HCT116 (cell line): ENCODE data around the gene DNAJB1. TPM values are rescaled to one million over a fixed set of nuclear protein-coding genes. Genes with fewer than 3 reads are reported as not detected.

Source experiments
- ATAC-seq: fragments of 200-7000 bp; cut with Tn5 transposase; 2 replicates; pipeline ENCODE4 v1.9.1; 2020; ENCODE audit warnings: mild to moderate bottlenecking, moderate library complexity
- BruUV-seq: library from RNA; stranded (reverse); fragments of 400-500 nt; replicated peaks from 2 replicates; lab custom pipeline; 2021; lab: Mats Ljungman, UMichigan
- CTCF ChIA-PET: fragments of 300-600 bp; sonication (Branson Sonifier 250); formaldehyde crosslinking; loops from one replicate; lab custom pipeline; 2021; ENCODE audit warnings: antibody characterized with exemption; lab: Charles Lee
- POLR2A ChIA-PET: fragments of 300-600, 350-600 bp; sonication (Branson Sonifier 250); formaldehyde crosslinking; loops from one replicate; lab custom pipeline; 2021; ENCODE audit warnings: antibody characterized with exemption; lab: Charles Lee
- RAD21 ChIA-PET, 2 experiments: fragments of 300-600 bp; sonication (Branson Sonifier 250); formaldehyde crosslinking; loops; one replicate each; lab custom pipeline; 2023; ENCODE audit warnings: low total read pairs in 2 of 2; ENCODE audit not compliant: uncharacterized antibody in 2 of 2, unreplicated experiment in 2 of 2, low non-redundant PET in 1 of 2; lab: Charles Lee
- DNase-seq: peaks from one replicate; pipeline ENCODE4 v3.0.0-alpha.2; 2010; ENCODE audit warnings: low read depth, low spot score
- H2AFZ ChIP-seq: fragments of 200-600 bp; shearing (Covaris generic), sonication (generic); 2 replicates; pipeline ENCODE4 v1.6.1; 2017; ENCODE audit warnings: low read depth, mixed run types, mixed read lengths, antibody characterized with exemption, low read length; ENCODE audit not compliant: poor library complexity, severe bottlenecking
- H3K27ac ChIP-seq: 2 replicates; pipeline ENCODE4 v1.5.1; 2012; ENCODE audit warnings: low read depth, low read length
- H3K27me3 ChIP-seq: fragments of 200-600 bp; sonication (generic); 2 replicates; pipeline ENCODE4 v1.6.1; 2016; ENCODE audit warnings: mixed run types, low read length, mixed read lengths; ENCODE audit not compliant: insufficient read depth
- H3K36me3 ChIP-seq, 2 experiments: fragments of 200-500 bp in 1 of 2; fragments of 200-600 bp in 1 of 2; sonication (Bioruptor generic) in 1 of 2; sonication (generic) in 1 of 2; 2 replicates each; pipeline versions ENCODE4 v1.5.1 to v1.6.1; 2014 to 2016; ENCODE audit warnings: low read length in 2 of 2, inconsistent platforms in 1 of 2, mixed read lengths in 1 of 2, mixed run types in 1 of 2; ENCODE audit not compliant: insufficient read depth in 2 of 2, control insufficient read depth in 1 of 2
- H3K4me1 ChIP-seq, 2 experiments: fragments of 200-600 bp in 1 of 2; sonication (generic) in 1 of 2; 2 replicates each; pipeline versions ENCODE4 v1.5.1 to v1.6.1; 2012 to 2017; ENCODE audit warnings: low read length in 2 of 2, inconsistent platforms in 1 of 2, mild to moderate bottlenecking in 1 of 2, mixed read lengths in 1 of 2, mixed run types in 1 of 2, moderate library complexity in 1 of 2; ENCODE audit not compliant: insufficient read depth in 2 of 2, control insufficient read depth in 1 of 2
- H3K4me2 ChIP-seq: fragments of 200-600 bp; sonication (generic); 2 replicates; pipeline ENCODE4 v1.6.1; 2017; ENCODE audit warnings: mixed run types, low read length, mixed read lengths
- H3K4me3 ChIP-seq, 2 experiments: fragments of 200-600 bp in 1 of 2; sonication (generic) in 1 of 2; replicated peaks in 1 of 2; 2 replicates each; pipeline ENCODE4 v1.5.1; 2011 to 2016; ENCODE audit warnings: low read length in 2 of 2, control low read depth in 1 of 2, low read depth in 1 of 2, mild to moderate bottlenecking in 1 of 2, mixed read lengths in 1 of 2, mixed run types in 1 of 2
- H3K79me2 ChIP-seq: fragments of 200-600 bp; sonication (generic); 2 replicates; pipeline ENCODE4 v1.6.1; 2017; ENCODE audit warnings: mild to moderate bottlenecking, mixed run types, low read length, moderate library complexity, mixed read lengths; ENCODE audit not compliant: insufficient read depth
- H3K9ac ChIP-seq: fragments of 200-600 bp; sonication (generic); 2 replicates; pipeline ENCODE4 v1.6.1; 2016; ENCODE audit warnings: low read length, mixed read lengths
- H3K9me2 ChIP-seq: fragments of 200-600 bp; sonication (generic), shearing (Covaris generic); 2 replicates; pipeline ENCODE4 v1.6.1; 2017; ENCODE audit warnings: mixed run types, mild to moderate bottlenecking, moderate library complexity; ENCODE audit not compliant: insufficient read depth
- H3K9me3 ChIP-seq, 2 experiments: fragments of 200-500 bp in 1 of 2; fragments of 200-600 bp in 1 of 2; sonication (Bioruptor generic) in 1 of 2; sonication (generic) in 1 of 2; 2 replicates each; pipeline ENCODE4 v1.6.1; 2014 to 2017; ENCODE audit warnings: low read length in 2 of 2, mixed read lengths in 2 of 2, inconsistent platforms in 1 of 2, low read depth in 1 of 2, mild to moderate bottlenecking in 1 of 2, mixed run types in 1 of 2, moderate library complexity in 1 of 2; ENCODE audit not compliant: control insufficient read depth in 1 of 2, insufficient read depth in 1 of 2
- H4K20me1 ChIP-seq: fragments of 200-600 bp; sonication (generic), shearing (Covaris generic); 2 replicates; pipeline ENCODE4 v1.6.1; 2017; ENCODE audit warnings: mixed run types, mild to moderate bottlenecking, moderate library complexity; ENCODE audit not compliant: insufficient read depth
- ATF3 ChIP-seq: IDR thresholded peaks from 2 replicates; pipeline ENCODE4 v1.6.1; 2012
- CBX3 ChIP-seq: IDR thresholded peaks from 2 replicates; pipeline ENCODE4 v1.6.1; 2012; ENCODE audit warnings: low read depth
- CEBPB ChIP-seq: IDR thresholded peaks from 2 replicates; pipeline ENCODE4 v1.6.1; 2012; ENCODE audit warnings: low read depth
- EZH2 ChIP-seq: fragments of 200-600 bp; sonication (generic); IDR thresholded peaks from 2 replicates; pipeline ENCODE4 v1.6.1; 2017; ENCODE audit warnings: antibody characterized with exemption, mixed run types
- EZH2phosphoT487 ChIP-seq: fragments of 200-600 bp; IDR thresholded peaks from 2 replicates; pipeline ENCODE4 v1.6.1; 2018; ENCODE audit warnings: antibody characterized with exemption, borderline replicate concordance
- JUND ChIP-seq: IDR thresholded peaks from 2 replicates; pipeline ENCODE4 v1.6.1; 2012
- POLR2AphosphoS5 ChIP-seq: IDR thresholded peaks from 2 replicates; pipeline ENCODE4 v1.6.1; 2011; ENCODE audit warnings: mild to moderate bottlenecking, low read depth, low read length, moderate library complexity
- RAD21 ChIP-seq: IDR thresholded peaks from 2 replicates; pipeline ENCODE4 v1.6.1; 2012; ENCODE audit warnings: low read depth, mild to moderate bottlenecking
- REST ChIP-seq: IDR thresholded peaks from 2 replicates; pipeline ENCODE4 v1.6.1; 2012; ENCODE audit warnings: low read depth
- SIN3A ChIP-seq: IDR thresholded peaks from 2 replicates; pipeline ENCODE4 v1.6.1; 2012; ENCODE audit warnings: low read depth
- SP1 ChIP-seq: IDR thresholded peaks from 2 replicates; pipeline ENCODE4 v1.6.1; 2012; ENCODE audit warnings: low read depth
- YY1 ChIP-seq: IDR thresholded peaks from 2 replicates; pipeline ENCODE4 v1.6.1; 2011; ENCODE audit warnings: low read length, low read depth, moderate library complexity, mild to moderate bottlenecking; ENCODE audit not compliant: insufficient replicate concordance; ENCODE audit errors: extremely low read depth
- ZFX ChIP-seq: fragments of 450-650 bp; IDR thresholded peaks from 2 replicates; pipeline ENCODE4 v1.6.1; 2017
- intact Hi-C: fragments of 100-400 bp; cut with micrococcal nuclease; formaldehyde crosslinking; loops from 2 replicates; pipeline ENCODE4 v1.10.0; 2022
- total RNA-seq: library from RNA; stranded (reverse); gene quantifications from one replicate; pipeline ENCODE4 v1.2.1, GENCODE V29; 2021; ENCODE audit not compliant: unreplicated experiment

The DNAJB1 gene
- total RNA-seq, 1 experiment from 2014 or later, result 175 TPM

GRCh38 chr19:14497228-14497921, 20.8 kb downstream of the DNAJB1 start:
- Histone ChIP-seq H3K9me2 (no peaks in the 10 kb centered on the region), H3K9me3 (no peaks in the 10 kb centered on the region), H3K27ac (no peak overlapping the region; the same call in 1 of the 2 replicates), H3K27me3 (no peaks in the 10 kb centered on the region), H3K4me3 (no peak overlapping the region), H3K36me3 (no peaks in the 10 kb centered on the region), H2AFZ (no peak overlapping the region), H3K4me1 (peaks cover 23 to 33% of the 10 kb centered on the region in 2 experiments), H3K79me2 (peaks cover 33% of the 10 kb centered on the region), H4K20me1 (no peaks in the 10 kb centered on the region), H3K9ac (peak overlapping the region; percentile 86; the same call in 1 of the 2 replicates), H3K4me2 (peak overlapping the region; percentile 79)
- RAD21 ChIA-PET, result interaction anchor here in 1 of 2 experiments (1.0 kb wide), 1 partner anchor 9 kb away, joined by 3 read pairs; no protein-coding TSS in a partner anchor
- no TSS peak for BruUV-seq
- no peak for DNase-seq
- no peak for ATAC-seq
- intact Hi-C loops, result no loop called here
- no peak for TF ChIP-seq EZH2
- no peak for TF ChIP-seq ATF3
- TF ChIP-seq CBX3, result no peak
- no peak for TF ChIP-seq POLR2AphosphoS5
- TF ChIP-seq SP1, result no peak
- TF ChIP-seq JUND, result no peak
- no peak for TF ChIP-seq RAD21
- no peak for TF ChIP-seq REST
- no peak for TF ChIP-seq ZFX
- no peak for TF ChIP-seq EZH2phosphoT487
- no peak for TF ChIP-seq SIN3A
- no peak for TF ChIP-seq YY1
- no peak for TF ChIP-seq CEBPB
- POLR2A ChIA-PET, result interaction anchor here (1.4 to 3.1 kb wide), 4 partner anchors 9 to 21 kb away, joined by 5 to 15 read pairs (median 11); partner anchors contain the start of gene DNAJB1
- CTCF ChIA-PET, result interaction anchor here (0.9 to 1.3 kb wide), 2 partner anchors 8 to 17 kb away, joined by 3 to 5 read pairs; no protein-coding TSS in a partner anchor
